ENCODE results near the gene EHMT1. TPM values are rescaled to one million over a fixed set of nuclear protein-coding genes. Genes with fewer than 3 reads are reported as not detected.

Gene EHMT1
- total RNA-seq, 1 donor, result 31.4 TPM

DNA sequence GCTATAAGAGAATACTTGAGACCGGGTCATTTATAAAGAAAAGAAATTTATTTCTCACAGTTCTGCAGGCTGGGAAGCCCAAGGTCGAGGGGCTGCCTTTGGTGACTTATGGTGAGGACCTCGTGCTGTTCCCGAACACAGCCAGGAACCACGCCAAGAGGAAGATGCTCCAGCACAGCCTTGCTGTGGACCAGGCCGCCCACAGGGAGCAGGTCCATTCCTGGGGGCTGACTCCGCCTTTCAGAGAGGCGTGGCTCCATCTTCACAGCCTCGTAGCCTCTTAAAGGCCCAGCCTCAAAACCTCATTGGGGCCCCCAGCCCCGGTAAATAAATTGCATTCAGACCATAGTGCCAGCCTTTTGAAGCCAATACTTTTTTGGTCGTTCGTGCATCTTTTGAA is 165.2 kb downstream of the EHMT1 start:
- TF ChIP-seq, protein P1, sequence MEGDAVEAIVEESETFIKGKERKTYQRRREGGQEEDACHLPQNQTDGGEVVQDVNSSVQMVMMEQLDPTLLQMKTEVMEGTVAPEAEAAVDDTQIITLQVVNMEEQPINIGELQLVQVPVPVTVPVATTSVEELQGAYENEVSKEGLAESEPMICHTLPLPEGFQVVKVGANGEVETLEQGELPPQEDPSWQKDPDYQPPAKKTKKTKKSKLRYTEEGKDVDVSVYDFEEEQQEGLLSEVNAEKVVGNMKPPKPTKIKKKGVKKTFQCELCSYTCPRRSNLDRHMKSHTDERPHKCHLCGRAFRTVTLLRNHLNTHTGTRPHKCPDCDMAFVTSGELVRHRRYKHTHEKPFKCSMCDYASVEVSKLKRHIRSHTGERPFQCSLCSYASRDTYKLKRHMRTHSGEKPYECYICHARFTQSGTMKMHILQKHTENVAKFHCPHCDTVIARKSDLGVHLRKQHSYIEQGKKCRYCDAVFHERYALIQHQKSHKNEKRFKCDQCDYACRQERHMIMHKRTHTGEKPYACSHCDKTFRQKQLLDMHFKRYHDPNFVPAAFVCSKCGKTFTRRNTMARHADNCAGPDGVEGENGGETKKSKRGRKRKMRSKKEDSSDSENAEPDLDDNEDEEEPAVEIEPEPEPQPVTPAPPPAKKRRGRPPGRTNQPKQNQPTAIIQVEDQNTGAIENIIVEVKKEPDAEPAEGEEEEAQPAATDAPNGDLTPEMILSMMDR (IDR thresholded peaks at IDR 0.05; ENCODE audit: insufficient read depth, low read length), result no peak
- H3K4me3 ChIP-seq (ENCODE audit: low read depth, low read length), result no peak overlapping the region
- DNase-seq (ENCODE audit: low read depth), result no peak

DNA sequence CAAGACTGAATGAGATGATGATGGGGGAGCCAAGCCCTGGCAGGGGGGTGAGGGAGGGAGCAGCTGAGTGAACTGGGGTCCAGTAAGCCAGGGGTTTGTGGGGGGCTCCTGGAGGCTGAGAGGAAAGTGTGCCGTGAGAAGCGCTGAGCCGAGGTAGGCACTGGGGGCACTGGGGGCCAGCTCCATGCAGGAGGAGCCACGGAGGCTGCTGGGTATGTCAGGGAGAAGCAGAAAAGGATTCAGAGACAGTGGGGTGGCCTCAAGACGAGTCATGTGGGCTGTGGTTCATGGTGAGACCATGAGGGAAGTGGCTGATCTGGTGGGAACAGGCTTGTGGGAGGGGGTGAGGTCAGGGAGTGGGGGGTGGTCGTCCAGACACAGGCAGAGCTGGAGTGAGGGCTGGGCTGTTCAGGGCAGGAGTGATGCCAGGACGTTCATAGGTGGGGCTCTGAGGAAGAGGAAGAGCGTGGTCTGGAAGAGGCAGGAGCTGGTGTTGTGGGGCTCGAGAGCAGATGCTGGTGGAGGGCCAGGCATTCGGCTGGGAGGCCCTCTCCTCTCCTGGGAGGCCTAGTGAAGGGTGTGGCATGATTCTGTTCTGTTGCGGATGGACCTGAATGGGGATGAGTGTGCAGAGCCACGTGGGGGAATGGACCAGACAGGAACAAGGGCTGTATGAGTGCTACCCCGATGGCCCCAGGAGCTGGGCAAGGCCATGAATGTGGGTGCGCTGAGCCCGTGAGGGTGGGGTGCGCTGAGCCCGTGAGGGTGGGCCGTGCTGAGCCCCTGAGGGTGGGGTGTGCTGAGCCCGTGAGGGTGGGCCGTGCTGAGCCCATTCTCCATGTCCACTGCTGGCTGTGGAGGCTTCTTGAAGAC is 166.1 kb downstream of the EHMT1 start:
- TF ChIP-seq, protein P1 (IDR thresholded peaks at IDR 0.05; ENCODE audit: insufficient read depth, low read length), result no peak
- DNase-seq (ENCODE audit: low read depth), result no peak
- no peak overlapping the region for H3K4me3 ChIP-seq (ENCODE audit: low read depth, low read length)

DNA sequence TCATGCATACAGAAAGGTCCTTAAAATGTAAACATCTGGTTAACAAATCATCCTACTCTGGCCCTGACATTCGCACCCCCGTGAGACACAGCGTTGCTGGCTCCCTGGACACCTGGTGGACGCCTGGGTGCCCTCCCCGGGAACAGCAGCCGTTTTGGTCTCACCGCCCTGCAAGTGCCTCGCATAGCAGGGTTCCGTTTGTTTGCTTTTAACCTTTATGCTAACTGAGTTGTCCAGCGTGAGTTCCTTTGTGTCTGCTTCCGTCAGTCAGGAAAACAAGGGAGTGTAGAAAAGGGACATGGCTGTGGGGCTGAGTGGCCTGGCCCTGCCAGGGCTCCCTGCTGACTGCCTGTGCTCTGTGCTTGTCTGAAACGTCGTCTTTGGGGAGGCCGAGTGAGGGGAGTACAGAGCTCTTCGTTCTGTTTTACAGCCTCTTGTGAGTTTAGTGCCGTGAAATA is 166.9 kb downstream of the EHMT1 start:
- TF ChIP-seq, protein P1 (IDR thresholded peaks at IDR 0.05; ENCODE audit: insufficient read depth, low read length), result no peak
- no peak for DNase-seq (ENCODE audit: low read depth)
- no peak overlapping the region for H3K4me3 ChIP-seq (ENCODE audit: low read depth, low read length)

DNA sequence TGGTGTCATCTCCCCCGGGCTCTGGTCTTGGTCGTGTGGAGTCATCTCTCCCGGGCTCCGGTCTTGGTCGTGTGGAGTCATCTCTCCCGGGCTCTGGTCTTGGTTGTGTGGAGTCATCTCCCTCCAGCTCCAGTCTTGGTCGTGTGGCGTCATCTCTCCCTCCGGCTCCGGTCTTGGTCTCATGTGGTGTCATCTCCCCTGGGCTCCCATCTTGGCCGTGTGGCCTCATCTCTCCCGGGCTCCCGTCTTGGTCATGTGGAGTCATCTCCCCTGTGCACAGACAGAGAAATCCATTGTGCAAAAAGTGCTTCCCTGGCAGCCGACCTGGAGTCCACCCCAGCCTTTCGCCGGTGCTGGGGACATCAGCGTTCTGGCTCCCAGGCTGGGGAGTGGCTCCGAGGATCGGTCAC is 167.7 kb downstream of the EHMT1 start:
- no peak overlapping the region for H3K4me3 ChIP-seq (ENCODE audit: low read depth, low read length)
- TF ChIP-seq, protein P1 (IDR thresholded peaks at IDR 0.05; ENCODE audit: insufficient read depth, low read length), result no peak
- peak; percentile 10 for DNase-seq (ENCODE audit: low read depth)

DNA sequence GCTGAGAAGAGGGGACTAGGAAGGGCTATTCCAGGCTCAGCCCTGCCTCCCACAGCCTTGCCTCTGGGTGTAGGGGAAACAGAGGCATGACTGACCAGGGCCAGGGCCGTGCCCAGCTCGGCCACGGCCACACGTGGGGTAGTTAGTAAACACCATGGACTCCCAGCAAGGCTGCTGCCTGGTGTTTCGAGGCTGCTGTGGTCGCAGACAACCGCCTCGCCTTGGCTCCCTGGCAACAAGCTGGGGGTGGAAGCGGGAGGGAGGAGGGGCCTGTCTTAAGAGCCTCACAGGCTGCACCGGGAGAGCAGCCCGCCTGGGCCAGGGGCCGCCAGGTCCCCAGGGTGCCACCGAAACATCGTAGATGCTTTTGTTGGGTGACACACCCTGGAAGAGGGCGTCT is 168.6 kb downstream of the EHMT1 start:
- no peak for DNase-seq (ENCODE audit: low read depth)
- TF ChIP-seq, protein P1 (IDR thresholded peaks at IDR 0.05; ENCODE audit: insufficient read depth, low read length), result no peak
- H3K4me3 ChIP-seq (ENCODE audit: low read depth, low read length), result no peak overlapping the region

DNA sequence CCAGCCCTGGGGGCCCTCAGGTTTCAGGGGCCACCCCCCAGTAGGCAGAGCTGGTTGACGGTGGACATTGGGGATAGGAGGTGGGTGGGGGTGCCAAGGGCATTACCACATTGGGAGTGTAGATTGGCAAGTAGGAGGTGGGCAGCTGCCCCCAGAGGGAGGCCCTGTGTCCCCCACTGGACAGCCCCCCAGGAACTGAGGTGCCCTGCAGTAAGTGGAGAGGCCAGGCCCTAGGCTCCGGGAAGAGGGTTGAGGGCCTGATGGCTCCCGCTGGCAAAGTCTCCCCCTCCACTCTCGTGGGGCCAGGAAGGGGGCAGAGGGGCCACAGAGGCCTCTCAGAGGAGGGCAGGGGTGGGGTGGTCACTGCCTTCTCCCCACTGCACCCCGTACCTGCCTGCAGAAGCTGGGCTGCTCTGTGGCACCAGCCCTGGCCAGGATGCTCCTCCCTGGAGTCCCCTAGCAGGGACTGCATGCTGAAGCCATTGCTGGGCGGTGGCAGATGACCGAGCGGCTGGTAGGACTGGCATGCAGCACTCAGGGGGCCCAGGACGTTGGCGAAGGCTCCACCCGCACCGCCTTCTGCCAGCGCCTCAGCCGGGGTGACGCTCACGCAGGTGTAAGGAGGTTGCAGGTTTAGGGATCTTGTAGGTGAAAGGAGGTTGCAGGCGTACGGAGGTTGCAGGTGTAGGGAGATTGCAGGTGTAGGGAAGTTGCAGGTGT is 169.1 kb downstream of the EHMT1 start:
- H3K4me3 ChIP-seq (ENCODE audit: low read depth, low read length), result no peak overlapping the region
- TF ChIP-seq, protein P1 (IDR thresholded peaks at IDR 0.05; ENCODE audit: insufficient read depth, low read length), result no peak
- no peak for DNase-seq (ENCODE audit: low read depth)

Data from fibroblast of the aortic adventitia (primary cell).